ENCODE measurements around the gene WDR27. TPM values are rescaled to one million over a fixed set of nuclear protein-coding genes. Genes with fewer than 3 reads are reported as not detected.

Gene WDR27
- total RNA-seq, 1 donor from 2014 or later, result 59.0 TPM

GRCh38 chr6:169557887-169558286 is 143.9 kb downstream of the WDR27 start:
- Mint-ChIP-seq H3K9me3 (ENCODE audit: unreplicated experiment) (no peaks in the 10 kb centered on the region), H3K4me1 (ENCODE audit: unreplicated experiment) (no peaks in the 10 kb centered on the region), H3K36me3 (ENCODE audit: low read depth, unreplicated experiment) (peaks cover 16% of the 10 kb centered on the region), H3K27me3 (ENCODE audit: unreplicated experiment) (no peaks in the 10 kb centered on the region), H3K4me3 (ENCODE audit: unreplicated experiment) (no peak overlapping the region), H3K27ac (ENCODE audit: unreplicated experiment) (no peak overlapping the region)
- DNase-seq (ENCODE audit: low spot score), result no peak
- TF ChIP-seq CTCF (IDR thresholded peaks at IDR 0.05; ENCODE audit: unreplicated experiment), result no peak

GRCh38 chr6:169556758-169557548 is 144.9 kb downstream of the WDR27 start:
- TF ChIP-seq CTCF (IDR thresholded peaks at IDR 0.05; ENCODE audit: unreplicated experiment), result no peak
- Mint-ChIP-seq H3K27ac (ENCODE audit: unreplicated experiment) (no peak overlapping the region), H3K9me3 (ENCODE audit: unreplicated experiment) (no peaks in the 10 kb centered on the region)

GRCh38 chr6:169555971-169556617 is 145.7 kb downstream of the WDR27 start:
- no peak overlapping the region for H3K4me3 Mint-ChIP-seq (ENCODE audit: unreplicated experiment)
- H3K27me3 Mint-ChIP-seq (ENCODE audit: unreplicated experiment), result peaks cover 3% of the 10 kb centered on the region
- H3K27ac Mint-ChIP-seq (ENCODE audit: unreplicated experiment), result no peak overlapping the region
- no peak for TF ChIP-seq CTCF (IDR thresholded peaks at IDR 0.05; ENCODE audit: unreplicated experiment)
- no peaks in the 10 kb centered on the region for H3K4me1 Mint-ChIP-seq (ENCODE audit: unreplicated experiment)
- peaks cover 11% of the 10 kb centered on the region for H3K36me3 Mint-ChIP-seq (ENCODE audit: low read depth, unreplicated experiment)
- H3K9me3 Mint-ChIP-seq (ENCODE audit: unreplicated experiment), result no peaks in the 10 kb centered on the region
- DNase-seq (ENCODE audit: low spot score), result no peak

More at GRCh38 chr6:169556758-169557548, 144.9 kb downstream of the WDR27 start:
- Mint-ChIP-seq H3K36me3 (ENCODE audit: low read depth, unreplicated experiment) (peaks cover 11% of the 10 kb centered on the region), H3K27me3 (ENCODE audit: unreplicated experiment) (peaks cover 3% of the 10 kb centered on the region), H3K4me3 (ENCODE audit: unreplicated experiment) (no peak overlapping the region), H3K4me1 (ENCODE audit: unreplicated experiment) (no peaks in the 10 kb centered on the region)
- no peak for DNase-seq (ENCODE audit: low spot score)

- TF ChIP-seq CTCF (IDR thresholded peaks at IDR 0.05; ENCODE audit: unreplicated experiment), result no peak
- no peaks in the 10 kb centered on the region for H3K27me3 Mint-ChIP-seq (ENCODE audit: unreplicated experiment)
- DNase-seq (ENCODE audit: low spot score), result no peak
- no peaks in the 10 kb centered on the region for H3K9me3 Mint-ChIP-seq (ENCODE audit: unreplicated experiment)
- H3K4me1 Mint-ChIP-seq (ENCODE audit: unreplicated experiment), result no peaks in the 10 kb centered on the region
- peaks cover 4% of the 10 kb centered on the region for H3K36me3 Mint-ChIP-seq (ENCODE audit: low read depth, unreplicated experiment)
- no peak overlapping the region for H3K4me3 Mint-ChIP-seq (ENCODE audit: unreplicated experiment)
- no peak overlapping the region for H3K27ac Mint-ChIP-seq (ENCODE audit: unreplicated experiment)
Measured at GRCh38 chr6:169545982-169546381, 155.8 kb downstream of the WDR27 start.

GRCh38 chr6:169543704-169544103 is 158.1 kb downstream of the WDR27 start:
- Mint-ChIP-seq H3K4me3 (ENCODE audit: unreplicated experiment) (no peak overlapping the region), H3K36me3 (ENCODE audit: low read depth, unreplicated experiment) (no peaks in the 10 kb centered on the region), H3K4me1 (ENCODE audit: unreplicated experiment) (no peaks in the 10 kb centered on the region), H3K27ac (ENCODE audit: unreplicated experiment) (no peak overlapping the region), H3K27me3 (ENCODE audit: unreplicated experiment) (no peaks in the 10 kb centered on the region), H3K9me3 (ENCODE audit: unreplicated experiment) (no peaks in the 10 kb centered on the region)
- TF ChIP-seq CTCF (IDR thresholded peaks at IDR 0.05; ENCODE audit: unreplicated experiment), result no peak
- DNase-seq (ENCODE audit: low spot score), result no peak
